Heart left ventricle (tissue), 16 donors: Measurements from ENCODE around the gene XPC. TPM values are rescaled to one million over a fixed set of nuclear protein-coding genes. Genes with fewer than 3 reads are reported as not detected.

Experiments
- ATAC-seq, 4 donors: fragments of 200-7000 bp; cut with Tn5 transposase; one replicate each; pipeline ENCODE4 v1.9.1; 2020 to 2022; ENCODE audit warnings: moderate library complexity in 4 of 4, mild to moderate bottlenecking in 3 of 4, moderate number of reproducible peaks in 1 of 4
- DNase-seq, 5 donors: peaks; one replicate each; pipeline ENCODE4 v3.0.0-alpha.2; 2020
- H3K27ac ChIP-seq, 12 donors: fragments of 200-600 bp; sonication (generic) in 4 of 12; one replicate each; pipeline versions ENCODE4 v1.5.0 to v1.8.0; 2016 to 2022; ENCODE audit warnings: mild to moderate bottlenecking in 2 of 12
- H3K27me3 ChIP-seq, 9 donors: fragments of 200-600 bp; sonication (generic) in 2 of 9; one replicate each; pipeline versions ENCODE4 v1.5.1 to v1.8.0; 2016 to 2022; ENCODE audit warnings: mild to moderate bottlenecking in 3 of 9
- H3K36me3 ChIP-seq, 9 donors: fragments of 200-600 bp; sonication (generic) in 2 of 9; one replicate each; pipeline versions ENCODE4 v1.5.0 to v1.8.0; 2018 to 2022; ENCODE audit warnings: mild to moderate bottlenecking in 2 of 9
- H3K4me1 ChIP-seq, 12 donors: fragments of 200-600 bp; sonication (generic) in 4 of 12; one replicate each; pipeline versions ENCODE4 v1.5.0 to v1.8.0; 2016 to 2022; ENCODE audit warnings: mild to moderate bottlenecking in 3 of 12
- H3K4me3 ChIP-seq, 12 donors: fragments of 200-600 bp; sonication (generic) in 4 of 12; one replicate each; pipeline versions ENCODE4 v1.5.0 to v1.8.0; 2017 to 2022; ENCODE audit warnings: mild to moderate bottlenecking in 9 of 12, moderate library complexity in 4 of 12
- H3K9me3 ChIP-seq, 12 donors: fragments of 200-600 bp; sonication (generic) in 4 of 12; one replicate each; pipeline versions ENCODE4 v1.5.0 to v1.8.0; 2016 to 2022; ENCODE audit warnings: mild to moderate bottlenecking in 1 of 12
- CTCF ChIP-seq, 12 donors: fragments of 200-600 bp; sonication (generic) in 4 of 12; IDR thresholded peaks; one replicate each; pipeline versions ENCODE4 v1.5.0 to v1.8.0; 2018 to 2022; ENCODE audit warnings: antibody characterized with exemption in 12 of 12, mild to moderate bottlenecking in 5 of 12
- POLR2A ChIP-seq, 2 donors: fragments of 450-650 bp; IDR thresholded peaks; one replicate each; pipeline ENCODE4 v1.6.1; 2017; ENCODE audit warnings: antibody characterized with exemption in 2 of 2, mild to moderate bottlenecking in 2 of 2, moderate library complexity in 2 of 2
- WGBS, 4 donors: extraction: QIAGEN DNeasy Blood & Tissue Kit in 2 of 4; methylation state at CpG; one replicate each; pipeline versions ENCODE4 v1.1.5 to v1.1.7; 2013 to 2018; 5-methylcytosine and 5-hydroxymethylcytosine counted together
- intact Hi-C, 10 donors: fragments of 100-400 bp; cut with DNase I; formaldehyde crosslinking; loops; one replicate each; pipeline versions ENCODE4 v1.11.1 to v1.14.2; 2022
- polyA plus RNA-seq, 2 donors: library from polyadenylated mRNA; stranded (reverse); fragments of 200-250 nt; gene quantifications; one replicate each; pipeline ENCODE4 v1.2.3, GENCODE V29; 2013
- total RNA-seq, 9 donors: library from RNA; depleted of rRNA in 2 of 9; stranded (reverse); fragments of >200 nt in 2 of 9; fragmentation: NEBNext Ultra II Directional in 3 of 9; extraction: Animal tissue kit (Norgen Biotek cat#: 25700) in 3 of 9; gene quantifications; one replicate each; pipeline versions ENCODE4 v1.1.0 to v1.2.4, GENCODE V29; 2016 to 2023
- donor health status: ischemic (EF 13 %, LVEDD 7.1; RV severe dilation, severe dysfunction).
- donor health status: healthy with polysubstance abuse.
- donor health status: DM: no; HTN: yes; CAD: no.
- donor health status: DM: no; HTN: no; CAD: no.
- donor health status: ischemic (EF 25% LVEDD 6.9; RV normal size, moderate dysfunction).
- donor health status: ischemic (EF 25% LVEDD 5.7; RV mildly dilated, moderate dysfunction).
- donor health status: healthy.
- donor health status: DM: yes; HTN: yes; CAD: no.
- donor health status: ischemic (EF 35%, LVEDD 5.7; RV mildly dilated, moderate dysfunction).
- donor health status: nonischemic (EF 11% LVEDD 7.7; RV severe dilation, severe dysfunction).
- donor health status: DM: yes; HTN: yes; CAD: no.
- donor health status: PGD.
- donor health status: ischemic (EF 29% LVEDD 5.4; RV normal size, mild dysfunction).
- donor health status: nonischemic (EF 23%, LVEDD 6.1; RV moderate dilation, normal function).

Gene XPC
- total and polyA plus RNA-seq, 11 donors: 6.1 to 20.0 (median 9.5) TPM

DNA sequence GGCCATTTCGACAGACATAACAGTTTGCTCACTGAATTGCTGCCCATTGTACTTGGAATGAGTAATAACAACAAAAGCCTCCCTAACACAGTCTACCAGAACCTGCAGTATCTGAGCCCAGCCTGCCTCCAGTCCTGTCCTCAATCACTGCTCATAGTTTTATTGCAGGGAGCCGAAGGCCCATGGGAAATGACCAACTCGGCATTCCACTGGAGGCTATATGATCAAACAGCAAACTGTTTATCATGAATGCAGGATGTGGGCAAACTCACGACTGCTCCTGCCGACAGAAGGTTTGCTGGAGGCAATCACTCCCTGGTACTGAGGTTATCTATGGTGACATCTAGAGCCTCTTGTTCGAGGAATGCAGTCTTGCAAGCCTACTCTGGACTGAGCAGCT, 46.5 kb upstream of the XPC start:
- H3K36me3 ChIP-seq: no peaks in the 10 kb centered on the region
- 68 to 74% (median 71%) methylated on average over 6 of the region's 6 CpGs for WGBS, 4 donors
- intact Hi-C loops: no loop called here
- no peak overlapping the region for H3K4me3 ChIP-seq
- no peak for TF ChIP-seq CTCF (IDR thresholded peaks at IDR 0.05)
- TF ChIP-seq POLR2A (IDR thresholded peaks at IDR 0.05): no peak
- peaks cover 0 to 27% (median 9%) of the 10 kb centered on the region in 12 donors for H3K9me3 ChIP-seq
- H3K27ac ChIP-seq: no peak overlapping the region
- DNase-seq: no peak
- ATAC-seq: peak in 1 of 4 donors; percentile 65
- peaks cover 0 to 8% (median 0%) of the 10 kb centered on the region in 12 donors for H3K4me1 ChIP-seq
- no peaks in the 10 kb centered on the region for H3K27me3 ChIP-seq

DNA sequence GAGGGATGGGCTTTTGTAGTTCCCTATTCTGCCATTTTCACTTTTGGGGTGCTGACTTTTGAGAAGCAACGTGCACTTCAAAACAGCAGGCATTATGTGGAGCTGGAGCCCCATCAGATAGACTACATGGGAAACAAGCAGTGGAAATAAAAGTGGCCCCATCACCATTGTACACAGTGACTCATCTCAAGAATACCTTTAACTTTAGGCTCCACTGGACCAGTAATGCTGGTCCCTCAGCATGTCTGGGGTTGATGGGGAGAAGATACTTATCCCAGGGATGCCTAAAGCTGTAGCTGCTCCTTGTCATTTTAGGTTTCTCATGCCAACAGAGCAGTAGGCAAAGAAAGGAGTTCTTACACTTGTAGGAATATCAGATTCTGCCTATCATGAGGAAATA, 45.2 kb upstream of the XPC start:
- H3K4me3 ChIP-seq: no peak overlapping the region
- no peaks in the 10 kb centered on the region for H3K36me3 ChIP-seq
- peak overlapping the region in 1 of 12 donors; percentile 11 for H3K27ac ChIP-seq
- no peak for DNase-seq
- 63 to 81% (median 76%) methylated on average over 1 of the region's 1 CpG for WGBS, 4 donors
- H3K9me3 ChIP-seq: peaks cover 0 to 30% (median 10%) of the 10 kb centered on the region in 12 donors
- no peak for ATAC-seq
- no peak for TF ChIP-seq CTCF (IDR thresholded peaks at IDR 0.05)
- no peak for TF ChIP-seq POLR2A (IDR thresholded peaks at IDR 0.05)
- intact Hi-C loops: no loop called here
- peaks cover 0 to 8% (median 0%) of the 10 kb centered on the region in 12 donors for H3K4me1 ChIP-seq
- no peaks in the 10 kb centered on the region for H3K27me3 ChIP-seq

DNA sequence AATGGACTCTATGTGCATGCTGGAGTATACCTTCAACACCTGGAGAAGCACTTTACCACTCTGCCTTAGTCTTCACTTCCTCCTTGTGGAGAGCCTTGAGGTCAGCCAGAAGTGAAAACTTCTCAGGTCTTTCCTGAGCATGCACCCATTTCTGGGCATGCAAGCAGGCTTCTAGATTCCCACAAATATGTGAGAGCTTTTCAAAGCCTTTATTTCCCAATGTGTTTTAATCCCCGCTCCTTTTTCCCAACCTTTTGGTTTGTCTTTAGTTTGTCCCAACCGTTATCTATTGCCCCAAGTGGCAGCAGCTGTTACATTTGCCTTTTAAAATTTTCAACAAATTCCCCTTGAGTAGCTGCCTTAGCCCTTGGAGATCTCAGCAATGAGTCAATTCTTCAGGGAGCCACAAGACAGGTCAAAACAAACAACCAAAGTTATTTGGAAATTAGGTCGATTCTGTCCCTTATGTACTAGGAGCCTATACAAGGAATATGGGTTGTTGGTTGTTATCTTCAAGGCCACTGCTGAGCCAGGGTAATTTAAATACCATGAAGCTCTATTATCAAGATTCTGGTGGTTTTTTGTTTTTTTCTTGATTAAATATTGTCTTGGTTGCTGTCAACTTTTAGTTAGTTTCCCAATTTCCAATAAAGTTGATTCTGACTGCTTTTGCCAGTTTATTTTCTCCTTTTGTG, 44.6 kb upstream of the XPC start:
- H3K36me3 ChIP-seq: no peaks in the 10 kb centered on the region
- H3K27ac ChIP-seq: peak overlapping the region in 1 of 12 donors; percentile 11
- no peaks in the 10 kb centered on the region for H3K27me3 ChIP-seq
- no peak for TF ChIP-seq CTCF (IDR thresholded peaks at IDR 0.05)
- TF ChIP-seq POLR2A (IDR thresholded peaks at IDR 0.05): no peak
- DNase-seq (no peak), ATAC-seq (peak in 1 of 4 donors; percentile 68)
- no peak overlapping the region for H3K4me3 ChIP-seq
- peaks cover 0 to 8% (median 0%) of the 10 kb centered on the region in 12 donors for H3K4me1 ChIP-seq
- 62 to 84% (median 74%) methylated on average over 3 of the region's 3 CpGs for WGBS, 4 donors
- intact Hi-C loops: no loop called here
- peaks cover 0 to 30% (median 10%) of the 10 kb centered on the region in 12 donors for H3K9me3 ChIP-seq

DNA sequence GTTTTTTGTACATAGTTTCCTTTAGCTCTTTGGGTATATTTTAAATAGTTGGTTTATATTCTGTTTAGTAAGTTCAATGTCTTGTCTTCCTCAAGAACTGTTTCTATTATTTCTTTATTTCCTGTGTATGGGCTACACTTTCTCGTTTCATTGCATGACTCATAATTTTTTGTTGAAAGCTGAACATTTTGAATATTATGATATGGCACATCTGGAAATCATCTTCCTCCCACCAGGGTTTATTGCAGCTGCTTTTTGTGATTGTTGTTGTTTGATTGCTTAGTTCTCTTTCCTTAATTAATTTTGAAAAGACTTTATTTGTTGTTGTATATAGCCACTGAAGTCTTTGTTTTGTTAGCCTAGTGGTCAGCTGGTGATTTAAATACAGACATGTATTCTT, 44.1 kb upstream of the XPC start:
- no peak for TF ChIP-seq CTCF (IDR thresholded peaks at IDR 0.05)
- TF ChIP-seq POLR2A (IDR thresholded peaks at IDR 0.05): no peak
- H3K27me3 ChIP-seq: no peaks in the 10 kb centered on the region
- H3K4me3 ChIP-seq: no peak overlapping the region
- H3K36me3 ChIP-seq: no peaks in the 10 kb centered on the region
- peak overlapping the region in 2 of 12 donors; percentile 11 to 51 for H3K27ac ChIP-seq
- H3K4me1 ChIP-seq: peaks cover 0 to 8% (median 0%) of the 10 kb centered on the region in 12 donors
- ATAC-seq (peak in 1 of 4 donors; percentile 67), DNase-seq (no peak)
- intact Hi-C loops: no loop called here
- peaks cover 0 to 30% (median 10%) of the 10 kb centered on the region in 12 donors for H3K9me3 ChIP-seq
- 31 to 50% (median 43%) methylated on average over 1 of the region's 1 CpG for WGBS, 4 donors
